ENCODE measurements around the gene MOXD1.

DNA sequence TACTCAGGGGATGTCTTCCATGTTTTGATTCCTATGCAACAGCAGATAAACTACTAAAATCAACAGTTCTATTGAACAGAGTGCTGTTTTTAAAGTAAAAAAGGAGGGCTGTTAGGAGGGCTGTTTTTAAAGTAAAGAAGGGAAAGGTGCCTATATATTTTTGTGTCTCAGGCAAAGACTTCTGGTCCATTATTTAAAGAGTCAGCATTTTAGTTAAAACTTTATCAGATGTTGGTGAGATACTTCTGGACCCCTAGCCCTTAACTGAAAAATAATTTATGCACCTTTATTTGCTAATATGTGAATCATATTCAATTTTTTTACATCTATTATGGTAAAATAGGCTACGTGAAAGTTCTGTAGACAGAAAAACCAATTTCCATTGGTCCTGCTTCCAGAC, 144.8 kb downstream of the MOXD1 start:
- TF ChIP-seq POLR2AphosphoS5 (IDR thresholded peaks at IDR 0.05; ENCODE audit: low read depth, low read length) (no peak), POLR2A (IDR thresholded peaks at IDR 0.05; ENCODE audit: low read depth, low read length) (no peak)
